ENCODE measurements around the gene CACNA2D2.
A peak's percentile ranks its signal among the peaks of the same experiment; 100 is the strongest.

Gene CACNA2D2

GRCh38 chr3:50459785-50460184 lies 43.6 kb downstream of the CACNA2D2 start:
- no peak for DNase-seq (ENCODE audit: low read depth)

- DNase-seq (ENCODE audit: low read depth), result no peak
These were observed 45.4 kb downstream of the CACNA2D2 start for GRCh38 chr3:50457988-50458387.

- no peak for DNase-seq (ENCODE audit: low read depth)
These were observed 48.0 kb downstream of the CACNA2D2 start for GRCh38 chr3:50455161-50456018.

DNA sequence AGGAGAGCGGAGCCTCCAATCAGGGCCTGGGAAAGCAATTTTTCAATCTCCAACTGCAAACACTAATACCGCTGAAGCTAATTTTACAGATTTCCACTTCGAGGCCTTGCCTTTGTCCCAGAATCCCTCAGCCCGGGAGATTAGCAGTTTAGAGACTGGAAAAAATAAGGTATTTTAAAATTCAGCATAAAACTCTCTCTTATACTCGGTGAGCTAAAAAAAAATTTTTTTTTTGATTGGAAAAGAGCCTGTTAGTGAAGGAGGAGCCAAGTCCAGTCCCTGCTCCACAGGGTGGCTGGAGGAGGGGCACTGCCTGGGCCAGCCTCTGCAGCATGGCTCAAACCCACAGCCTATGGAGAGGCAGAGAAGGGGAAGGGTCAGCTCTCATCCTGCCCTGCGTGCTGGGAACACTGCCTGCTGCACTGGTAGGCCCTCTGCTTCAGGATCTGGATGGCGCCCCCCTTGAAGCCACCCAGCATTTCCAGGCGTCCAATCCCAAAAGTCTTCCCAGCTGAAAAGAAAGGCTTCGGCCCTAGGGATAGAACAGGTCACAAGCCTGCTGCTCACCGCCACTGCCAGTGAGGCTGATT lies 48.9 kb downstream of the CACNA2D2 start:
- no peak for DNase-seq (ENCODE audit: low read depth)

GRCh38 chr3:50453907-50454306 lies 49.5 kb downstream of the CACNA2D2 start:
- no peak for DNase-seq (ENCODE audit: low read depth)

DNA sequence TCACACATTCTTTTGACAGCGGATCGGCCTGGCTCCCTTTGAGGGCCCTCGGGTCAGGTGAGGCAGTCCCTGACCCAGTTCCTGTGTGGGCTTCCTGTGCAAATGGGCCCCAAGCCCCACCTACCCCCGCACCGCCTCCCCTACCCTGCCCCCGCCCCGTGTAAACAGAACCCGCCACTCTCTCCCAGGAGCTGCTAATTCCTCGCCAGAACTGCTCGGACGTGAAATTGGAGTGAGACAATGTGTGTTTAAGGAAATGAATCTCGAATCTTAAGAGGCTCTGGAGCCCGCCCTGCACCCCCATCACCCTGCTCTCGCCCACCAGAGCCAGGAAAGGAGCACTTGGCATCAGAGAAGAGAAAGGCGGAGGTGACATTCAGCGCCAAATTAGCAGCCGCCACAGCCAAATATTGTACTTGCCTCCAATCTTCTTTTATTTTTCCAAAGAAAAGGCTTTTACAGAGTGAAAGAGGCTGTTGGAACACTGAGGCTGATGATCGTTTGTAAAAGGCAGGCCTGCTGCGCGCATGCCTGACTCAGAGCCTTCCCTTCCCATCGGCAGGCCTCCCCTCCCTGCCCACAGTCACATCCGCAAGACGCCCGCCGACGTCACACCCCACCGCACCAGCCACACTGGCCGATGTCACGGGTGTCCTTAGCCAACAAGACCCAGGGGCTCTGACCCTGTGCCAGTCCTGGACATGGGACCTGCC lies 53.1 kb downstream of the CACNA2D2 start:
- peak; percentile 51 for DNase-seq (ENCODE audit: low read depth)

DNA sequence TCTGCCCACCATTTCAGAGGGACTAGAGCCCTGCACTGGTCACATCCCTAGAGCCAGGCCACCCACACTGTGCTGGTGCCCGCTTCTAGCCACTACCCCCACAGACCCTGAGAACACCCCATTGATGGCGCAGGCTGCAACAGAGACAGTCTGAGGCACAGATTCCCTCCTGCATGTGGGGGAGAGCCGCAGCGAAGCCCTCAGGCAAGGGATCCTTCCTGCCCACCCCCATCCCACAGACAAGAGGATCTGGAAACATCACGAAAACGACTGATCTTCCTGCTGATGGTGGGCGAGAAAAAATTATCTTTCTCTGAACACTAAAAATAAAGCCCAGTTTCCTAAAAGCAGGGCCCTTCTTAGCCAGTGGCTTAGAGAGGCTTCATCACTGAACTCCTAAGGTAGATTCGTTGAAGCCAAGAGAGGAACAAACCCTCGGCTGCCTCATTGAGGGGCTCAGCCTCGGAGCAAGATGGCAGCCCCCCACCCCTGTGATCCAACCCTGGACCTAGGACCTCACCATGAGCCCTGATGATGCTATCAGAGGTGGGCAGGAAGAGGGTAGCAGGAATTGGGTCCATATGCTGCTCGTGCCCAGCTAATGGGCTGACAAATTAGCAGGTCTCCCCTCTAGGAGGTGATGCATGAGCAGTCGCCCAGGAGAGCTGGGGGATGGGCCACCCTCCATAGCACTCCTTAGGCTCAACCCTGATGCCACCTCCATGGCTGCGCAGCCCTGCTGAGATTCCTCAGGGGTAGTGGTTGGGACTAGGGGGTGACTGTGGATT lies 54.5 kb downstream of the CACNA2D2 start:
- DNase-seq (ENCODE audit: low read depth), result no peak

GRCh38 chr3:50447290-50447840 lies 56.1 kb downstream of the CACNA2D2 start:
- DNase-seq (ENCODE audit: low read depth), result no peak

DNA sequence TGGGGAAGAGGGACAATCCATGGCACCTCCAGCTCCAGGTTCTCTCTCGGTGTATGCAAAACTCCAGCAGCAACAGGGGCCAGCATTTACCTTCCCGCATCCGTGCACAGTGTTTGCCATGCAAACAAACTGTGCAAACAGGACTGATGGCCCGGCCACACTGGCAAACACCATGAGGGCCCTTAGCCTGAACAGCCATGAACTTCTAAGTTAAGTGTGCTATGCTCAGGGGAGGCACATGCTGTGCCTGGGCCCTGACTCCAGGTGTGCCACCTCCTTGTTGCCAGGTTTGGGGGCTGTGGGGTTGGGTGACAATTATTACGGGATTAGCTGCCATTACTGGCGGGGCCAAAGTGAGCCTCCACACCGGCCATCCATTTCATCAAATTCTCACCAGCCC lies 57.5 kb downstream of the CACNA2D2 start:
- DNase-seq (ENCODE audit: low read depth), result no peak

DNA sequence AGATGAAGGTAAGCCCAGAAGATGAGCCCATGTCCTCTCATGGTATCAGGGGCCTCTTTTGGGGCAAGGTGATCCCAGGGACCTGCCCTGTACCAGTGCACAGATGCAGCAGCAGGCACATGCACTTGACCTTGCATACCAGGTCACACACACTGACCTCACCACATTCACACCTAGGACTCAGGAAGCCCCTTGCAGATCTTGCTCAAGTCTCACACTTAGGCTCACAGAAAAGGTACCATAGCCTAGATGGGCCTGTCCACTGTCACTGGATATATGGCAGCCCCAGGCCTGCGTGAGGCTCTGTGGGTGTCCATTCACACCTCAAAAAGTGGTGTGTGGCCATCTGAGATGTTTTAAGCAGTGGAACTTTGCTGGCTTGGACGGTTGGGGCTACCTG lies 58.7 kb downstream of the CACNA2D2 start:
- DNase-seq (ENCODE audit: low read depth), result no peak

GRCh38 chr3:50444213-50444612 lies 59.2 kb downstream of the CACNA2D2 start:
- DNase-seq (ENCODE audit: low read depth), result no peak

DNA sequence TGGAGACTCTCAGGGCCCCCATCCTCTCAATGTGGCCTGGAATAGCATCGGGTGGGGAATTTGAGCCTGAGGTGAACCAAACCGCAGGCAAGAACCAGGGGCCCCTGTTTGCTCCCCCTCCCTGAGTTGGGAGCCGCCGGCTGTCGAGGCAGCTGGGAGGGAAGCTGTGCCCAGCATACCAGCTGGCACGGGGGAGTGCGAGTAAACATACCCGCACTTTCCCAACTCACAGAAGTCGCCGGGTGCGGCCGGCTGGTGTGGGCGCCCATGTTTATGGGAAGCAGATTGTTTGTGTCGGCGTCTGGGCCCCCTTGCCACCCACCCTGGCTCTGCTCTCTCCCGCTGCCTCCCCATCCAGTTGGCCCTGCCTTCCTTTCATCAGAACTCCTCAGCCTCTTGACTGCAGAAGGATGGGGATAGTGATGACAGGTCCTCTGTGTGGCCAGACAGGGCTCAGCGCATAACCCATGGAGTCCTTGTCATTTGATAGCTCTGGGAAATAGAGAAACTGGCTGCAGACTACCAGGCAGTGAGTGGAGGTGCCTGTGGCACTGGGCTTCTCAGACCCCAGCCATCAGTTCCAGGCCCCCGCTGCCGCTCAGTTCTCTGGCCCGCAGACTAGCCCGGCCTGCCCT lies 60.4 kb downstream of the CACNA2D2 start:
- DNase-seq (ENCODE audit: low read depth), result no peak

GRCh38 chr3:50441424-50442217 lies 61.8 kb downstream of the CACNA2D2 start:
- no peak for DNase-seq (ENCODE audit: low read depth)

DNA sequence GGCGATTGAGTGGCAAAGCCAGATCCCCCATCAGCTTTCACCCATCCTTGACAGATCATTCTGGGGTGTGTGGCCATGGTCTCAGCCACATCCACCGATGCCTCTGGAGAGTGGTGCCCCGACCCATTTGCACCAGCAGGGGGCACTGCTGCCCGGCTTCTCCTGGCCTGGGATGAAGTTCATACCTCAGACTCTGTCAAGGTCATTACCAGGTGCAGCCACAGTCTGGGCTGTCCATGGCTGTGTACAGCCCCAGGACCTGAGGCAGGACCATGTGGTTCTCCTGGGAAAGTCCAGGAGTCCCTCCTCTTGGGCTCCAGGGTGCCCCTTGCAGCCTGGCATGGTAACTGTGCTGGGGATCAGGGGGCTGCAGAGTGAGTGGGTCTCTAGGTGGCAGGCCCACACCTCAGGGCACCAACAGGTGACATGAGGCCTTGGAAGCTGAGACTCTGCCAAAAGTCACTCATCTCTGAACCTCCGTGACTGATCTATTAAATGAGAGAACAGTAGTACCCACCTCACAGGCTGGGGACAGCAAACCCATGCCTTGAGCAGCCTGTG lies 67.2 kb downstream of the CACNA2D2 start:
- peak; percentile 72 for DNase-seq (ENCODE audit: low read depth)

- DNase-seq (ENCODE audit: low read depth), result no peak
These were observed 67.9 kb downstream of the CACNA2D2 start for GRCh38 chr3:50435371-50436113.

DNA sequence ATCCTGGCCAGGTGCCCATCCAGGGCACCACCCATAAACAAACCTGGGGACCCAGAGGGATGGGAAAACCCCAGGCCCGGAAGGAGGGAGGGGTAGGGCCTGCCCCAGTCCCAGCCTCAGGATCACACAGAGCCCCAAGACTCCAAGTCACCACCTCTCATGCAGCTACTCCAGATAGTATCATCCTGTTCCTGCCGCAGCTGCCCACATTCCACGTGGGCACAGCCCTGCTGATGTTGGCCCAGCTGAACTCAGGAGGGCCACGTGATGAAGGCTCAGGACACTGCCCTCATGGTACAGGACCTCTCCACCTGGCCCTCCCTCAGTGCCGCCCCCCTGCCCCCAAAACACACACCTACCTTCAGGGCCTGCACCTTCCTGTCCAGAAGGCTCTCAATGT lies 69.5 kb downstream of the CACNA2D2 start:
- no peak for DNase-seq (ENCODE audit: low read depth)

DNA sequence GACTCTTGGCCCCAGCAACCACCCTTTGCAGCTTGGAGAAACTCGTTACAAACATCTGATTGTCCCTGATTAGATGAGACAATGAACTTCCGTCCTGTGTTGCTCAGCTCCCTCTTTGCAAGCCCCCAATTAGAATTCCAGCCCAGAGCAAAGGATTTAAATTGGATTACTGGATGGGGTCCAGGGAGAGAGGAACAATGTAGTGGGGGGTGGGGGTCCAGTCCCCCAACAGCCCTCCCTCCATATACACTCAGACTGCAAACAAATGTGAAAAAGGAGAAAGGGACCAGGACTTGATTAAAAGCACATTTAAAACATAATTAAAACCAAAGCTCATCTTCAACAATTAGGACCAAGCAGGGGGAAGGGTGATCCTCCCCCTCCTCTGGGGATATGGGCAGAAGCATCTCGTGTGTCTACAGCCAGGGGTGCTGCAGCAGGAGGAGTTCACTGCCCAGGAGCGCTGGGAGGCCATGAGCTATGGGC lies 72.4 kb downstream of the CACNA2D2 start:
- DNase-seq (ENCODE audit: low read depth), result no peak

GRCh38 chr3:50430191-50430590 lies 73.2 kb downstream of the CACNA2D2 start:
- no peak for DNase-seq (ENCODE audit: low read depth)

DNA sequence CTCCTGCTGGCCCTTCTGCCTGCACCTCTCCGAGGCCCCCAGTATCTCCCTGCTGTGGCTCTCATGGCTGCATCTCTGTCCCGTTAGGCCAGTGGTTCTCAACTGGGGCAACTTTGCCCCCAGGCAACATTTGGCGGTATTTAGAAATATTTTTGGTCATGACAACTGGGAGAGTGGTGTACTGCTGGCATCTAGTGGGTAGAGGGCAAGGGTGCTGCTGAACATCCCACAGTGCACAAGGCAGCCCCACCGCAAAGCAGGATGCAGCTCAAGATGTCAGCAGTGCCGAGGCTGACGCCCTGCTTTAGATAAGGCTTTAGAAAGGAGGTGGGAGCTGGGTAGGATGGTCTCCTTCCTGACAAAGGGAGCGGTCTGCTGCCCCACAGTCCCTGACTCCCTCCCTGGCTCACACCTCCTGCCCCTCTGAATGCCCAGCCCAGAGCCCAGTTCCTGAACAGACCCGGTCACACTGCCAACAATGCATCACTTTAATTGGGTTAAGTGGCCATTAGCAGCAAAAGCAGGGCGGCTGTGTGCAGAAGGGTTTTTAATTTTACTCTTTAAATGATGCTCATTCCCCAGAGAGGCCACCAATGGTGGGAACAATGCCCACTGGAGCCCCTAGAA lies 75.3 kb downstream of the CACNA2D2 start:
- no peak for DNase-seq (ENCODE audit: low read depth)
